Panc1 (cell line): ENCODE measurements around the gene MUC16. TPM values are rescaled to one million over a fixed set of nuclear protein-coding genes. Genes with fewer than 3 reads are reported as not detected.

Source experiments
- total RNA-seq: library from RNA; stranded (reverse); gene quantifications from one replicate; pipeline ENCODE4 v1.2.1, GENCODE V29; 2021; ENCODE audit not compliant: unreplicated experiment

Gene MUC16
- total RNA-seq, 1 experiment from 2014 or later = 3.4 TPM

Other genes starting within 250 kb of the MUC16 start
- 43.3 TPM for gene ZNF558, start 178.1 kb downstream of the MUC16 start, total RNA-seq
- gene MBD3L1, start 178.0 kb downstream of the MUC16 start, total RNA-seq = not detected
- gene OR1M1, start 76.7 kb upstream of the MUC16 start, total RNA-seq = not detected
- not detected for gene OR7G2, start 97.1 kb upstream of the MUC16 start, total RNA-seq
- not detected for gene OR7G1, start 105.4 kb upstream of the MUC16 start, total RNA-seq
- gene OR7G3, start 116.5 kb upstream of the MUC16 start, total RNA-seq = not detected
- 39.3 TPM for gene ZNF317, start 130.0 kb upstream of the MUC16 start, total RNA-seq
- not detected for gene OR7D2, start 168.6 kb upstream of the MUC16 start, total RNA-seq
- not detected for gene OR7D4, start 209.2 kb upstream of the MUC16 start, total RNA-seq
- not detected for gene OR7E24, start 240.5 kb upstream of the MUC16 start, total RNA-seq